Hematopoietic multipotent progenitor cell treated with erythropoietin and hydrocortisone succinate and interleukin-3 and kit ligand, for 6 days (in vitro differentiated cells): ENCODE data around the gene MXD3.
"Not testable (repeated sequence)": the region's sequence is repeated elsewhere in the genome, so short reads cannot be mapped to it uniquely, and the experiment has no call there.

Experiments
- DNase-seq: peaks from one replicate; pipeline ENCODE4 v3.0.0-alpha.2; 2015

MXD3 gene, protein sequence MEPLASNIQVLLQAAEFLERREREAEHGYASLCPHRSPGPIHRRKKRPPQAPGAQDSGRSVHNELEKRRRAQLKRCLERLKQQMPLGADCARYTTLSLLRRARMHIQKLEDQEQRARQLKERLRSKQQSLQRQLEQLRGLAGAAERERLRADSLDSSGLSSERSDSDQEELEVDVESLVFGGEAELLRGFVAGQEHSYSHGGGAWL

DNA sequence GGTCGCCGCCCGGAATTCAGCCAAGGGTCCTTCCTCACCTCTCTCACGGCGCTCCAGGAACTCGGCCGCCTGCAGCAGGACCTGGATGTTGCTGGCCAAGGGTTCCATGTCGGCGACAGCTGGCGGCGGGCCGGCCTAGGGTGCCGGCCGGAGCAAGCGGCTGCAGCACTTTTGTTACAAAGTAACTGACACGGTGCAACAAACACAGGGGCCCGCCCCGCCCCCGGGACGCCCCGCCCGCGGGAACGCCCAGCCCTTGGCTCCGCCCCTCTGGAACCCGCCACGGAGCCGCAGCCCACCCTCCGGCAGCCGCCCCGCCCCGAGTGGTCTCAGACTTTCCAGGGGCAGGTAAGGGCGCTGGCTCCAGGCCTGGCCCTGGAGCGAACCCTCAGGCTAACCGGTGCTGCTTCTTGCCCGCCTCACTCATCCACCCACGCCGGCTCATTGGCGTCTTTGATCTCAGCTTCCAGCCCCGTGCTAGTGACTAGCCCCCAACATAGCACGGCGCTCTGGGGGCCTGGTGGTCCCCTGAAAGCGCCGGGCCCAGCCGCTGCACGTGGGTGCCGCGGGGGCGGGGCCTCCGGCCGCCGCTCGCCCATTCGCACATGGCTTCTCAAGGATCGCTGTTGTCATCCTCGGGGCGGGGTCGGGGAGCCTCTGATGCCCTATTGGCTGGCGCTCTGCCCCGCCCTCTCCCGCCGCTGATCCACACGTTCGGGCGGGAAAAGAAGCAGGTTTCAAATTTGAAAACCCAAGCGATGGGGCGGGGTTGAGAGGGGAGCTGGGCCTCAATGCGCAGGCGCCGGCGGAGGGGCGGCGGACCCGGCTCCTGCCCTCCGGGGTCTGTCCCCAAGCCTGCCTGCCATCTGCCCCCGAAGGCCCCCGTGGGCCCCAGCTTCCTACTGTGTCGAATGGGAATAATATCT lies at the start of gene MXD3:
TSS of gene MXD3 (minus strand) at position 176 of the 926 bp plus-strand sequence. CDS start at position 108, 68 bp downstream.
- peak; percentile 99 for DNase-seq

DNA sequence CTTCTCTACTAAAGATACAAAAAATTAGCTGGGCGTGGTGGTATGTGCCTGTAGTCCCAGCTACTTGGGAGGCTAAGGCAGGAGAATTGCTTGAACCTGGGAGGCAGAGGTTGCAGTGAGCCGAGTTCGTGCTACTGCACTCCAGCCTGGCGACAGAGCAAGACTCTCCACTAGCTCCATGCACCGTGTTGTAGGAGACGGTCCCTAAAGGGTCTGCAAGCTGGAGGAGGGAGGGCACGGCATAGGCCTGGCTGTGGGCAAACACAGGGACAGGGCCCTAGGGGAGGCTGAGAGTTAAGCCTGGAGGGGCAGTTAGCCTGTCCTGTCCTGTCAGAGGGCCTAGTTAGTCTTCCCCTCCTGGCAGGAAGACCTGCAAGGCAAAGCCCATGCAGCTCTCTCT lies 49.0 kb upstream of the MXD3 start:
- DNase-seq, result not testable (repeated sequence)

DNA sequence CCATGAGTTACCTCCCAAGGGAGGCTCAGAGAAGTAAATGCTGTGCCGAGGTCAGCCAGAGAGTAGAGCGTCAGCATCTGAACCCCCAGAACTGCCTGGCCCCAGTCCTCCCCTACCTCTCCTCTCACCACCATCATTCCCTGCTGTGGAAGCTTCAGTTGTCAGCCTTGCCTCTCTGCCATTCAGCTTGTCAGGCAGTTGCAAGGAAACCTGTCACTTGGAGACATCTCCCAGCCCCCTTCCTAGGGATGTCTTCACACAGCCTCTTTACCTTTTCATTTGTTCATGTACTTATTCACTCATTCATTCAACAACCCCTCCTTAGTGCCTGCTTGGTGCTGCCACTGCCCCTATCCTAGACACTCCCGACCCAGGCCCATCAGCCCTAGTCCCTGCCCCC lies 48.2 kb upstream of the MXD3 start:
- no peak for DNase-seq

DNA sequence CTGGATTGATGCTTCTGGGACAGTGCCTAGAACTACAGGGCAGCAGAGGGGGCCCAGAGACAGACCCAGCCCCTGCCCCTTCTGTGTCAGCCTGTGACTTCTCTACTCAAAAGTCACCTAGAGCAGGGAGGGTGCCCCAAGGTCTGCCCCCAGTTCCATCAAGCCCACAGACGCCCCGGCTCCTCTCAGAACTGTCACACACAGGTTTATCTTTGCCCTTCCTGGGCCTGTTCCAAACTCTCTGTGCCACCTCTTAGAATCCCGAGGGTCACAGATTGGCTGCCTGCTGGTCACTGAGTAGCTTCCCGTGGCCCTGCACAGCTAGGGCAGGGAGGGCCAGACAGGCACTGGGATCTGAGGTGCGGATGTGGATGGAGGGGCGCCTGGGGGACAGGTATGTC lies 47.8 kb upstream of the MXD3 start:
- no peak for DNase-seq

DNA sequence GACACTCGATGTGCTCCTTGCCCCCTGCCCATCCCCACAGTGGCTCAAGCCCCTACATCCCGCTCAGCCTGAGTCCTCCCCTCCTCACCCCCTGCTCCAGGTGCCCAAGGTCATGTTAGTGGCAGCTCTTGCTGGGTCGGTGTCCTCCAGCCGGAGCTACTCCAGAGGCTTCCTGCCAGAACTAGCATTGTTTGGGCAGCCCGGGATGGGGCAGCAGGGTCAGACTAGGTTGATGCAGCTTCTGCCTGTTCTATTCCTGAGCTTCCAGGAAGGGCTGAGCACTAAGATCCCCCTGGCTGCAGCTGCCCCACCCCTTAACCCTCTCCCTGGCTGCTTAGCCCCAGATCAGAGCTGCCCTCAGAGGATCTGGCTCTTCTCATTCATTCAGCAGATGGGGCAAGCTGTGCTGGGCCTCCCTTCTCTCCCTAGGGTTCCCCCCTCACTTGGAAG lies 46.7 kb upstream of the MXD3 start:
- DNase-seq, result peak; percentile 63

DNA sequence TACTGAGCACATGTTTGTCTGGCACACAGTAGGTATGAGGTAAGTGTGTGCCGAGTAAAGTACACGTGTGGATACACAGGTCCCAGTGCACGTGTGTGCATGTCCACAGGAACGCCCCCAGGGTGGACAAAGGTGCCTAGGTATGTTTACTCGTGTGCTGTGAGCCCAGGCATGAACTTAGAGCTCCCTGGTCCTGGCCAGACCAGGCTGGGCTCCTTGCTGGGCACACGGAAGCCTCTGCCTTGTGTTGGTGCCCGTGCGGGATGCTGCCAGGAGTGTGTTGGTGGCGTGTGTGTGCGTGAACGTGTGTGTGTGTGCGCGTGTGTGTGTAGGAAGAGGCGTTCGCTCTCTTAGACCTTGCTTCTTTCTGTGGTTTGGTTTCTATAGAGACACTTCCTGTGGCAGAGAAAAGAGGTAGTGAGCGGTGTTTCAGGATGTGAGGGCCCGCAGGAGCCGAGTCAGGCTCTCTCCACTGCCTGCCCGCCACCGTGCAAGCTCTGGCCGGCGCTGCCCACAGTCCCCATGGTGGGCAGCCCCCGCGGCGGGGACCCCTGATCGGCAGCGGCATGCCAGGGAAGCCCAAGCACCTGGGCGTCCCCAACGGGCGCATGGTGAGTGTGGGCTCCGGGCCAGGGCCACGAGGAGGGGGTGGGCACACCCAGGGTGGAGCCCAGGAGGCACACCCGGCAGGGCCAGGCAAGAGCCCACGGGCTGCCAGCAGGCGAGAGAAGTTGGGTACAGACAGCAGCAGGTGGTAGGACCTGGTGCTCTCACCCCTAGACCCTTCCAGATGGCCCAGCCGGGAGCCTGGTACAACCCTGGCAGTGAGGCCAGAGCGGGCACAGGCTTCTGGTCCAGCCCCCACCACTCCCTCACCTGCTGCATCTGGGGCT lies 46.0 kb upstream of the MXD3 start, which contains the start of gene RGS14:
TSS of gene RGS14 (plus strand) at position 466 of the 893 bp plus-strand sequence. CDS start at position 567, 101 bp downstream.
- DNase-seq, result peak; percentile 95

DNA sequence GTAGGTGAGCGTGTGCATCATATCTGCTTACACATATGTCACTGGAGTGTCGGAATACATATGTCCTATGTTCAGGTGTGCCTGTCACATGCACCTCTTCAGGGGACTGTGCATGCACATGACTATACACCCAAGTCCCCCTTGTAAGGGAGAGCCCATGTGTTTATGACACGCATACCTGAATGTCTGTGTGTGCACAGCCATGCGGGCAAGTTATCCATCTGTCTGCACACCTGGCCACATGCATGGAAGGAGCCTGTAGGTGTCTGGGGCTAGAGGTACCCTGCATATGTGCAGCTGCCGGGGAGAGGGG lies 45.4 kb upstream of the MXD3 start:
- DNase-seq, result no peak

DNA sequence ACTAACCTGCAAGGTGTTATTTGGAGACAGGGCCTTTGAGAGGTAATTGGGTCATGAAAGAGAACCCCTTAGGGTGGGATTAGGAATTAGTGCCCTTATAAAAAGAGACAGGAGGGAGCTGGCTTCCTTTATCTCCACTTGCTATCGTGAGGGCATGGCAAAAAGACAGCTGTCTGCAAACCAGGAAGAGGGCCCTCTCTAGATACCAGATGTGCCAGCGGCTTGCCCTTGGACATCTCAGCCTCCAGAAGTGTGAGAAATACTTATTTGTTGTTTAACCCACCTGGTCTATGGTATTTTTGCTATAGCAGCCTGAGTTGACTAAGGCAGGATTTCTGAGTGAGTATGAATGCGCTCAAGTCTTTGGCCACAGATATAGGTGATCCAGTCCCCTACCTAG lies 45.0 kb upstream of the MXD3 start:
- peak; percentile 75 for DNase-seq

DNA sequence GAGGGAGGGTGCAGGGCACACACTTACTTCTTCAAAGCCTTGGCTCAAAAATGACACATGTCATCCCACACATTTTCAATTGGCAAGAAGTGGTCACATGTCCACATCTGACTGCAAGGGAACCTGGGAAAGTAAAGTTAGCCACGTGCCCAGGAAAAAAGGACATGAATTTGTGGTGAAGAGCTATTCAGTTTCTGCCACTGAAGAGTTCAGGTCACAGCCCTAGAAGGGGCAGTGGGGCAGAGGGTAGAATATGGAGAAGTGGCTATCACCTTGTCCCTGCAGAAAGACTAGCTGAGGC lies 44.1 kb upstream of the MXD3 start:
- peak; percentile 33 for DNase-seq

DNA sequence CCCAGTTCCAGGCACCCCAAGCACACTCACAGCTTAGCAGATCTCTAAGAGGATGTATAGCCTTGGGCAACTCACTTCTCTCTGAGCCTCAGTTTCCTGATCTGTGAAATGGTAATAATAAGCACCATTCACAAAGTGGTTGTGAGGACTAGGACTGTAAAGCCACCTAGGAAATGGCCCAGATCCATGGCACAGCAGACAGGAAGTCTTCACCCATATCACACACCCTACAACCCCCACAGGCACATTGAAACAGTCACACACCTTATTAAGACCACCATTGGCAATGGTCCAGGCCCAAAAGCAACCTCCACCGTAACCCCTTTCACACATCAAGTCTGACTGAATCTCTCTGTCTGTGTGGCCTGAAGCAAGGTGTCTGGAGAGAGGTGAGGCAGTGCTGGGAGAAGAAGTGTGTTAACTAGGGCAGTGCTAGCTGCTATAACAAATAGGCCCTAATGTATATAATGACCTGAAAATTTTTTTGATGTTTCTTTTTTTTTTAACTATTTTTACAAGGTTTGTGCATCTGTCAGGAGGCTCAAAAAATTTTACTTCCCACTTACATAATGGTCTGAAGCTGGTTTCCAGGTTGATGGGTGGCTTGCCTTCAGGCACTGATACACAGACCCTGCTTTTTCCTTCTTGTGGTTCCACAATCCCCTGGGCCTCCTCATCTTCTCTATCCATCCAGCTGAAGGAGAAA lies 43.6 kb upstream of the MXD3 start:
- DNase-seq, result no peak

DNA sequence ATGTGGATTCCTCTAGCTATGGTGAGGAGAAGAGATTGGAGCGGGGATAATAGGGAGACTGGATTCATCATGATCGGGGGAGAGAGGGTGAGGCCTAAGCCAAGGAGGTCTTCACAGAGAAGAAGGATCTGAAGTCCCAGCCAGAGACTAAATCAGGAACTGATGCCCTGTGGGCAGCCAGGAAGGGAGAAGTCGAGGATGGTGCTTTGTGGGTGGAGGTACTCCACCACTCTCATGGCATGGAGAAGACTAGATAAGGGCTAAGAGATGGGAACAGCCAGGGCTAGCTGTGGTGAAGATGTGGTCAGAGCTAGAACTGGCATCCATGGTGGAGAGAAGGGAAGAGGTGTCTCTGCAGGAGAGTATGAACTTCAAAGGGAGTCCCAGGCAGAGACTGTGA lies 43.0 kb upstream of the MXD3 start:
- DNase-seq, result peak; percentile 42

DNA sequence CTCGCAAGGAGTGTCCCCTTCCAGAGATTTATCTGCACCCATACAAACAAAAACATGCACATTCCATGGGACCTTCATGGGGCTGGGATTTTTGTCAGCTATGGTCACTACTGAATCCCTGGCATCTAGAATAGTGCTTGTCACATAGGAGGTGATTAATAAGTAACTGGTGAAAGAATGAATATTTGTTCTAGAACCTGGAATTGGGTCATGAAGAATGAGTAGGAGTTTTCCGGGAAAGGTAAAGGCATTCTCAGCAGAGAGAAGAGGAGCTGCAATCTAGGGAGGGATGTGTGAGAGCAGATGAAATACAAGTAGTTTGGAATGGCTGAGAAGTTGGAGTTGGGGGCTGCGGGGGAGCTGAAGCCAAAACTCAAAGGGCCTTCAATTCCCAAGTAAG lies 42.6 kb upstream of the MXD3 start:
- no peak for DNase-seq

DNA sequence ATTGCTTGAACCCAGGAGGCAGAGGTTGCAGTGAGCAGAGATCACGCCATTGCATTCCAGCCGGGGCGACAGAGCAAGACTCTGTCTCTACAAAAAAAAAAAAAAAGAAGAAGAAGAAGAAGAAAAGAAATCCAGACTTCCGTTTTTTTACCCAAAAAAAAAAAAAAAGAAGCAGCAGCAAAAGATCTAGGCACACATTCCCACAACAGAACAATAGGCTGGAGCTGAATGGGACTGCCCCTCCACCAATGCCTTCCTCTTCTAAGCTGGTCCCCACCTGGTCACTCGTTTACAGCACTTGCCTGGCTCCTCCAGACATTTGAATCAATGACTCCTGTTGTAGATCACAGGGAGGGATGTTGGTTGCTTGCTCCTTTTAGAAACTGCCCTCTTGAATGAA lies 41.4 kb upstream of the MXD3 start:
- no peak for DNase-seq

DNA sequence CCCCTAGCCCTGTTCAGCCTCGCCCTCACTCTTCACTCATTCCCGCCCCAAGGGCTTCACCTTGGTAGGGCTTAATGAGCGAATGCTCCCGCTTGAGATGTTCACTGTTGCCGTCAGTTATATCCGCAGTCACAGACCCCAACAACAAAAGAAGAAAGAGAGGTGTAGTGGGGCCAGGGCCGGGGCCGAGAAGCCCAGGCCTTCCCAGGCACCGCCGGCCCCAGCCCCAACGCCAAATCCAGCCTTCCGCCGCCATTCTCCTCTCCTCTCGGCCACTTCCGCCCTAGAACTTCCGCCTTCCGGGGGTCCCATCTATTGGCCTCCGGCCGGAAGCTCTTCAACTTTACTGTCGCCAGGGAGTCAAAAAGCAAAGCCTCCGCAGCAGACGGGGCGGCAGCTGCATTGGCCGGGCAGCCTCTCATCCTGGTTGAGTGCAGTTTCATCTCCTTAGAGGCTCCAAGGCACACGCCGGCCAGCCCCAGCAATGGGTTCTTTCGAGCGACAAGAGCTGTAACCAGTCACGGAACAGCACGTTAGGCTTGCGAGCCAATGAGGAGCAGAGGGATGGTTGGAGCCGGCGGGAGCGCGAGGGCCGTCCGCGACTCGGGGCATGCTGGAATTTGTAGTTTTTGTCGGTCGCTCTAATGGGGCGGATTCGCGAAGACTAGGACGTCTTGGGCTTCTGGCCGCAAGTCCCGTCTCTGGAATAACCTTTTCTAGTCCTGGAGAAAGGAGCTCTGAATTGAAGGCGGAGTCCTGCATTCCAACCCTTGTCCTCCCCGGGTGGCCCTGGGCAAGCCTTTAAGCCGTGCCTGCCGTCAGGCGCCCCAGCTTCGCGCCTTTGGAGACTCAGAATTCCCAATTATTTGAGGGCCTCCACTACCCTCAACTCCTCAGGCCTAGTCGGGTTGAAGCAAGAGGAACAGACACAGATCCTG lies 40.0 kb upstream of the MXD3 start, which contains the start of gene LMAN2:
TSS of gene LMAN2 (minus strand) at position 277 of the 938 bp plus-strand sequence. CDS start at position 256, 21 bp downstream.
- peak; percentile 98 for DNase-seq

DNA sequence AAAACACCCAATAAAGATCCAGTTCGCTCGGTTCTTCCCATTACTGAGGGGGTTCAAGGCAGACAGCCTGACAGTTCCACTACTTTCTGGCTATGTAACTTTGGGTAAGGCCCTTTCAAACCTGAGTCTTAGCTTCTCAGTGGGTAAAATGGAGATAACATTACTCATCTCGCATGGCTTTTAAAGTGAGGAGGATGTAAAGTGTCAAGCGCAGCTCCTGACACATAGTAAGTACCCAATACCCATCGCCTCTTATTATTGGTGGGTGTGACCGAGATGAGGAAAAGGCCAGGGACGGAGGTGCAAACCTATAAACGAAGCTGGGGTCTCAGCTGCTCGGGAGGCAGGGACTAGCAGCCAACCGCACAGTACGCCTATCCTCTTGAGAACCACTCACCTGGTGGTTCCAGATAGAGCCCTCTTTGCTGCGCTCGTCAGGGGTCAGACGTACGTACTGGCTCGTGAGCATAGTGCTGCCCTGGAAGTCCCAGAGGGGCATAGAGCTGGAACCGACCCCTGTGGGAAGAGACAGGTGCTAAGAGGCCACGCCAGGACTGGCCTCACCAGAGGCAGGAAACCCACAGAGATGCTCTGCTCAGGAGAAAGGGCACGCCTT lies 39.2 kb upstream of the MXD3 start:
- DNase-seq, result no peak

DNA sequence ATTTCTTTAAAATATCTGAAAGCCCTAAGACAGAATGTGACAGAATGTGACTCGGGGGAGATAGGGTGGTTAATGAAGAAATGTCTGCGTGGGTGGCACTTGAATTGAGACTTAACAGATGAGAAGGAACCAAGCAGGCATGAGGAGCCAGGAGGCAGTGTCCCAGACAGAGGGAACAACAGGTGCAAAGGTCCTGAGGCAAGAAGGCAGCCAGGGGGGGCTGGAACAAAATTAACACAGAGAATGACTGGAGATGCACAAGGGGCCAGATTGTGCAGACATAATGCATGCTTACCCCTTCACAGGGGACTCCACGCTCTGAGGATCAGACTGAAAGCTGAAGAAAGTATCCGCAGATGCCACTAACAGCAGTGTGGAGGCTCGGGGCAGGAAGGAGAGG lies 38.1 kb upstream of the MXD3 start:
- no peak for DNase-seq

DNA sequence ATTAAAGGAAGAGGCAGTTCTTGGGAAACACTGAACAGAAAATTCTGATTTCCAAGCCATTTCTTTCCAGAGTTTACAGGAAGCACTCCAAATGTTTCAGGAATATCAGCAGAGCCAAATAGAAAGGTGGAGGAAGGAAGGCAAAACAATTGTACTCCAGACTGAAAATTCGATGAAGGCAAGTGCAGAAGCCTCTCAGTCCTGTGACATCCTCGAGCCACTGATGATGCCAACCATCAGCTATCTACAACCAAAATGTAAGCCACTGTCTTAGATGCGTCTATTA lies 37.6 kb upstream of the MXD3 start:
- DNase-seq, result no peak

DNA sequence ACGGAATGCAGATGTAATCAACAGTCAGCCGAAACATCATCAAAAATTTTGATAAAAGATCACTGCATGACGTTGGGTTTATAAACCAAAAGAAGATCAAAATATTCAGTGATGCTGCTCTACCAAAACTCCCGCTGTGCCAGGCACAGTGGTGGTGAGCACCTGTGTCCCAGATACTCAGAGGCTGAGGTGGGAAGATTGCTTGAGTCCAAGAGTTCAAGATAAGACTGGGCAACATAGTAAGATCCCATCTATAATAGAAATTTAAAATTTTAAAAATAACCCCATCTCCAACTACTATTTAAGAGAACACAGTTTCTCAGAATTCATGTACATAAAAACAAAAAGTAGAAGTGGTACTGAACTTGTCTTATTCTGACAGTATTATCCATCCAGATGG lies 36.0 kb upstream of the MXD3 start:
- DNase-seq, result no peak

DNA sequence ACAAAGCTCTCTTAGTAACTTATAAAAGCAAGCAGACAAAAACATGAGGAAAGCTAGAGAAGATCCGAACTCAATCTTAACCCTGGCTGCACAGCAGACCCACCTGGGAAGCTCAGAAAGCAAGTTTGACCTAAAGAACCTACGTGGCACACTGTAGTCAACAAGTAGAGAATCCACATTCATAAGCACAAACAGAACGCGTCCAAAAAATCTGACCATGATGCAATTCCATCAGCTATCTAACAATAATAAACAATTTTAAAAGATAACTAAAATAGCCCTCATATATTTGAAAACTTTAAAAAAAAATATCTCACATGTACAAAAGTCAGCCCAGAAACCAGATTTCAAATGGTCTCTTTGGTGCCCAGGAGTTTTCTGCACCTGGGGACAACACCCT lies 35.1 kb upstream of the MXD3 start:
- DNase-seq, result no peak

DNA sequence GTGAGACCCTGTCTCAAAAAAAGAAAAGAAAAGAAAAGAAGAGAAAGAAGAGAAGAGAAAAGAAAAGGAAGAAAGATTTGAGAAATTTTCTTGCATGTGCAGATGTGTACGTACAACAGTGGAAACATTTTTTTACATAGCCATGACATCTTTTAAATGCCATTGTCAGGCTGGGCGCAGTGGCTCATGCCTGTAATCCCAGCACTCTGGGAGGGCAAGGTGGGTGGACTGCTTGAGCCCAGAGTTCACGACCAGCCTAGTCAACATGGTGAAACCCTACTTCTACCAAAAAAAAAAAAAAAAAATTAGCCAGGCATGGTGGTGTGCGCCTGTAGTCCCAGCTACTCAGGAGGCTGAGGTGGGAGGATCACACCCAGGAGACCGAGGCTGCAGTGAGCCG lies 33.2 kb upstream of the MXD3 start:
- DNase-seq, result no peak

DNA sequence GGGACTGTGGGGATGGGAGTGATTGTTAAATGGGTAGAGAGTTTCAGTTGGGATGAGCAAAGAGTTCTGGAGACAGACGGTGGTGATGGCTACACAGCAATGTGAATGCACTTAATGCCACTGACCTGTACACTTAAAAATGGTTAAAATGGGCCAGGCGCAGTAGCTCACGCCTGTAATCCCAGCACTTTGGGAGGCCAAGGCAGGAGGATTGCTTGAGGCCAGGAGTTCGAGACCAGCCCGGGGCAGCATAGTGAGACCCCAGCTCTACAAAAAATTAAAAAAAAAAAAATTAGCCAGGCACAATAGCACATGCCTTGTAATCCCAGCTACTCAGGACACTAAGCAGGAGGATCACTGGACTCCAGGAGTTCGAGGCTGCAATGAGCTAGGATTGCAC lies 32.1 kb upstream of the MXD3 start:
- no peak for DNase-seq
